GM21515 (cell line): ENCODE data around the gene CLDN10.

ENCODE experiments used
- ATAC-seq: cut with Tn5 transposase; IDR thresholded peaks from one replicate; pipeline ENCODE4 v1.9.1; 2021; ENCODE audit not compliant: unreplicated experiment

Gene CLDN10

GRCh38 chr13:95596701-95597100, 44.2 kb downstream of the CLDN10 start:
- no peak for ATAC-seq

GRCh38 chr13:95601216-95601615, 48.7 kb downstream of the CLDN10 start:
- no peak for ATAC-seq

- no peak for ATAC-seq
These were observed 49.4 kb downstream of the CLDN10 start for GRCh38 chr13:95601906-95602305.

- ATAC-seq: no peak
These were observed 51.5 kb downstream of the CLDN10 start for GRCh38 chr13:95603887-95604555.

GRCh38 chr13:95604556-95604915, 52.0 kb downstream of the CLDN10 start:
- no peak for ATAC-seq

- ATAC-seq: no peak
These were observed 53.1 kb downstream of the CLDN10 start for GRCh38 chr13:95605448-95606125.

GRCh38 chr13:95607366-95607765, 54.8 kb downstream of the CLDN10 start:
- ATAC-seq: no peak

GRCh38 chr13:95608640-95609323, 56.3 kb downstream of the CLDN10 start:
- ATAC-seq: no peak

GRCh38 chr13:95614641-95615245, 62.2 kb downstream of the CLDN10 start:
- ATAC-seq: no peak

- no peak for ATAC-seq
These were observed 63.0 kb downstream of the CLDN10 start for GRCh38 chr13:95615539-95615938.

GRCh38 chr13:95620030-95620824, 67.7 kb downstream of the CLDN10 start:
- ATAC-seq: no peak

GRCh38 chr13:95620825-95621498, 68.4 kb downstream of the CLDN10 start:
- no peak for ATAC-seq

- ATAC-seq: no peak
These were observed 70.6 kb downstream of the CLDN10 start for GRCh38 chr13:95623141-95623540.

- no peak for ATAC-seq
These were observed 71.5 kb downstream of the CLDN10 start for GRCh38 chr13:95624020-95624419.

GRCh38 chr13:95626768-95627167, 74.2 kb downstream of the CLDN10 start:
- ATAC-seq: no peak

GRCh38 chr13:95627590-95627989, 75.1 kb downstream of the CLDN10 start:
- ATAC-seq: no peak

- ATAC-seq: no peak
These were observed 76.0 kb downstream of the CLDN10 start for GRCh38 chr13:95628488-95628887.

- no peak for ATAC-seq
These were observed 76.6 kb downstream of the CLDN10 start for GRCh38 chr13:95629071-95629470.
